IPS-18c (cell line): ENCODE data around the gene BTBD7.

Source experiments
- H3K4me3 ChIP-seq: 2 replicates; pipeline ENCODE4 v1.7.0; 2013; ENCODE audit warnings: low read depth, mild to moderate bottlenecking, low read length, moderate library complexity; ENCODE audit not compliant: insufficient read depth
- H3K9me3 ChIP-seq: one replicate; pipeline ENCODE4 v1.6.1; 2013; ENCODE audit warnings: mild to moderate bottlenecking, low read length, moderate library complexity; ENCODE audit not compliant: control insufficient read depth, insufficient read depth

Gene BTBD7

GRCh38 chr14:93280743-93281142, 52.1 kb downstream of the BTBD7 start:
- peaks cover 4% of the 10 kb centered on the region for H3K9me3 ChIP-seq

GRCh38 chr14:93276031-93276716, 56.7 kb downstream of the BTBD7 start:
- Histone ChIP-seq H3K4me3 (no peak overlapping the region), H3K9me3 (no peaks in the 10 kb centered on the region)

More at GRCh38 chr14:93280743-93281142, 52.1 kb downstream of the BTBD7 start:
- no peak overlapping the region for H3K4me3 ChIP-seq

- no peak overlapping the region for H3K4me3 ChIP-seq
- no peaks in the 10 kb centered on the region for H3K9me3 ChIP-seq
Observed at GRCh38 chr14:93274055-93274806, 58.6 kb downstream of the BTBD7 start.

- H3K9me3 ChIP-seq, result no peaks in the 10 kb centered on the region
- no peak overlapping the region for H3K4me3 ChIP-seq
Observed at GRCh38 chr14:93271111-93271510, 61.7 kb downstream of the BTBD7 start.

GRCh38 chr14:93269341-93270068, 63.3 kb downstream of the BTBD7 start:
- H3K9me3 ChIP-seq, result no peaks in the 10 kb centered on the region
- no peak overlapping the region for H3K4me3 ChIP-seq

- Histone ChIP-seq H3K4me3 (no peak overlapping the region), H3K9me3 (no peaks in the 10 kb centered on the region)
Observed at GRCh38 chr14:93268406-93268805, 64.4 kb downstream of the BTBD7 start.

- no peaks in the 10 kb centered on the region for H3K9me3 ChIP-seq
- H3K4me3 ChIP-seq, result no peak overlapping the region
Observed at GRCh38 chr14:93267149-93267711, 65.6 kb downstream of the BTBD7 start.

GRCh38 chr14:93266127-93266526, 66.7 kb downstream of the BTBD7 start:
- H3K9me3 ChIP-seq, result no peaks in the 10 kb centered on the region
- no peak overlapping the region for H3K4me3 ChIP-seq

- H3K4me3 ChIP-seq, result no peak overlapping the region
- H3K9me3 ChIP-seq, result no peaks in the 10 kb centered on the region
Observed at GRCh38 chr14:93263416-93263815, 69.4 kb downstream of the BTBD7 start.

GRCh38 chr14:93262446-93262845, 70.4 kb downstream of the BTBD7 start:
- Histone ChIP-seq H3K9me3 (no peaks in the 10 kb centered on the region), H3K4me3 (no peak overlapping the region)

GRCh38 chr14:93249128-93249831, 83.6 kb downstream of the BTBD7 start:
- H3K9me3 ChIP-seq, result no peaks in the 10 kb centered on the region
- no peak overlapping the region for H3K4me3 ChIP-seq

GRCh38 chr14:93246534-93246933, 86.3 kb downstream of the BTBD7 start:
- H3K9me3 ChIP-seq, result no peaks in the 10 kb centered on the region
- no peak overlapping the region for H3K4me3 ChIP-seq

GRCh38 chr14:93245764-93246420, 86.9 kb downstream of the BTBD7 start:
- H3K9me3 ChIP-seq, result no peaks in the 10 kb centered on the region
- no peak overlapping the region for H3K4me3 ChIP-seq

GRCh38 chr14:93240678-93241000, 92.2 kb downstream of the BTBD7 start:
- no peaks in the 10 kb centered on the region for H3K9me3 ChIP-seq
- no peak overlapping the region for H3K4me3 ChIP-seq

GRCh38 chr14:93239869-93240677, 92.8 kb downstream of the BTBD7 start:
- no peak overlapping the region for H3K4me3 ChIP-seq
- no peaks in the 10 kb centered on the region for H3K9me3 ChIP-seq

GRCh38 chr14:93234798-93235197, 98.0 kb downstream of the BTBD7 start:
- Histone ChIP-seq H3K9me3 (no peaks in the 10 kb centered on the region), H3K4me3 (no peak overlapping the region)
